Panc1 (cell line): ENCODE measurements around the gene TAS2R19.

Source experiments
- CTCF ChIP-seq: fragments of 450-650 bp; IDR thresholded peaks from 2 replicates; pipeline ENCODE4 v1.5.1; 2017; ENCODE audit warnings: mild to moderate bottlenecking
- POLR2AphosphoS5 ChIP-seq: IDR thresholded peaks from 2 replicates; pipeline ENCODE4 v1.6.1; 2012; ENCODE audit warnings: mild to moderate bottlenecking, low read depth, low read length, moderate library complexity
- REST ChIP-seq, 2 experiments: IDR thresholded peaks; 2 replicates each; pipeline ENCODE4 v1.6.1; 2011 to 2012; ENCODE audit warnings: low read depth in 2 of 2, control low read depth in 1 of 2, low read length in 1 of 2, mild to moderate bottlenecking in 1 of 2, moderate library complexity in 1 of 2; ENCODE audit not compliant: insufficient read depth in 1 of 2
- SIN3A ChIP-seq: IDR thresholded peaks from 2 replicates; pipeline ENCODE4 v1.6.1; 2012; ENCODE audit warnings: low read depth, mild to moderate bottlenecking, low read length, moderate library complexity, borderline replicate concordance; ENCODE audit not compliant: insufficient read depth
- TCF7L2 ChIP-seq: IDR thresholded peaks from 2 replicates; pipeline ENCODE4 v1.6.1; 2011; ENCODE audit warnings: mild to moderate bottlenecking, low read depth, low read length, inconsistent platforms

DNA sequence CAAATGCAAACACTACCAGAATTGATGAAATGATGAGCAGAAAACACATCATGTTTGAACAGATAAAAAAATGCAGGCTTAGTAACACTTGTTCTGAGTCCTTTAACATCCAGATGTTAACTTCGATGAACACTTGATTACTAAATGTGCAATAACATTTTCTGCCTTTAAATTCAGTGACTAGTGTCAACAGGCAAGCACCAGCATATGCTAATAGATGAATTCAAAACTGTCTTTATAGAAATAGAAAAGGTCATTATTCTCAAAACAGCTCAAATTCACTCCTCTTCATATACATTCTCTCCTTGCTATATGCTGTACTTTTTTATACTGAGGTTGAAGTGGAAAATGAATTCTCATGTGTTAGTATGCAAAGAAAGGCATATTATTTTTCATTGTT is at the start of gene TAS2R19:
- TF ChIP-seq CTCF (no peak), REST (IDR thresholded peaks at IDR 0.05; ENCODE audit: insufficient read depth in 1 of 2, low read depth in 2 of 2, low read length in 1 of 2) (no peak), TCF7L2 (no peak), POLR2AphosphoS5 (no peak), SIN3A (no peak)
